ENCODE data around the gene PCARE.

The PCARE gene

GRCh38 chr2:29014331-29014730, 60.0 kb downstream of the PCARE start:
- Histone ChIP-seq H3K27ac (ENCODE audit: low read depth, low read length, poor library complexity, severe bottlenecking) (no peak overlapping the region), H3K4me3 (ENCODE audit: low read depth, low read length, poor library complexity, severe bottlenecking) (no peak overlapping the region)

GRCh38 chr2:29013057-29013780, 61.1 kb downstream of the PCARE start:
- Histone ChIP-seq H3K79me2 (ENCODE audit: insufficient read depth, low read length) (no peaks in the 10 kb centered on the region), H2AFZ (ENCODE audit: low read length) (no peak overlapping the region), H3F3A (ENCODE audit: insufficient read depth, low read length) (no peaks in the 10 kb centered on the region), H3K27ac (ENCODE audit: low read depth, low read length, poor library complexity, severe bottlenecking) (no peak overlapping the region), H3K4me2 (ENCODE audit: low read length) (no peak overlapping the region), H3K9ac (ENCODE audit: low read length) (no peak overlapping the region), H3K27me3 (ENCODE audit: insufficient read depth, low read length) (no peaks in the 10 kb centered on the region), H3K9me2 (ENCODE audit: low read depth, low read length) (no peaks in the 10 kb centered on the region), H3K4me3 (ENCODE audit: low read depth, low read length, poor library complexity, severe bottlenecking) (no peak overlapping the region), H3K4me1 (ENCODE audit: insufficient read depth, low read length, severe bottlenecking) (no peaks in the 10 kb centered on the region), H3K9me3 (ENCODE audit: low read length) (no peaks in the 10 kb centered on the region), H3K36me3 (ENCODE audit: insufficient read depth, low read length) (no peaks in the 10 kb centered on the region), H4K20me1 (ENCODE audit: insufficient read depth, low read length) (no peaks in the 10 kb centered on the region)
- no peak for TF ChIP-seq EZH2 (IDR thresholded peaks at IDR 0.05; ENCODE audit: borderline replicate concordance, low read length)
- TF ChIP-seq CTCF (IDR thresholded peaks at IDR 0.05; ENCODE audit: low read length), result no peak

More at GRCh38 chr2:29014331-29014730, 60.0 kb downstream of the PCARE start:
- H3K79me2 ChIP-seq (ENCODE audit: insufficient read depth, low read length), result no peaks in the 10 kb centered on the region
- H3K4me1 ChIP-seq (ENCODE audit: insufficient read depth, low read length, severe bottlenecking), result no peaks in the 10 kb centered on the region
- no peak overlapping the region for H2AFZ ChIP-seq (ENCODE audit: low read length)
- no peak overlapping the region for H3K9ac ChIP-seq (ENCODE audit: low read length)
- no peaks in the 10 kb centered on the region for H3K36me3 ChIP-seq (ENCODE audit: insufficient read depth, low read length)
- H3K9me2 ChIP-seq (ENCODE audit: low read depth, low read length), result no peaks in the 10 kb centered on the region
- TF ChIP-seq CTCF (IDR thresholded peaks at IDR 0.05; ENCODE audit: low read length), result no peak
- TF ChIP-seq EZH2 (IDR thresholded peaks at IDR 0.05; ENCODE audit: borderline replicate concordance, low read length), result no peak
- H3F3A ChIP-seq (ENCODE audit: insufficient read depth, low read length), result no peaks in the 10 kb centered on the region
- no peak overlapping the region for H3K4me2 ChIP-seq (ENCODE audit: low read length)
- no peaks in the 10 kb centered on the region for H3K27me3 ChIP-seq (ENCODE audit: insufficient read depth, low read length)
- H3K9me3 ChIP-seq (ENCODE audit: low read length), result no peaks in the 10 kb centered on the region
- no peaks in the 10 kb centered on the region for H4K20me1 ChIP-seq (ENCODE audit: insufficient read depth, low read length)

GRCh38 chr2:29012211-29012681, 62.1 kb downstream of the PCARE start:
- Histone ChIP-seq H2AFZ (ENCODE audit: low read length) (no peak overlapping the region), H3K4me2 (ENCODE audit: low read length) (no peak overlapping the region), H3K36me3 (ENCODE audit: insufficient read depth, low read length) (no peaks in the 10 kb centered on the region), H3F3A (ENCODE audit: insufficient read depth, low read length) (no peaks in the 10 kb centered on the region), H3K9me2 (ENCODE audit: low read depth, low read length) (no peaks in the 10 kb centered on the region), H3K4me1 (ENCODE audit: insufficient read depth, low read length, severe bottlenecking) (no peaks in the 10 kb centered on the region), H3K27me3 (ENCODE audit: insufficient read depth, low read length) (no peaks in the 10 kb centered on the region), H3K9ac (ENCODE audit: low read length) (no peak overlapping the region), H3K27ac (ENCODE audit: low read depth, low read length, poor library complexity, severe bottlenecking) (no peak overlapping the region), H4K20me1 (ENCODE audit: insufficient read depth, low read length) (no peaks in the 10 kb centered on the region), H3K9me3 (ENCODE audit: low read length) (no peaks in the 10 kb centered on the region), H3K4me3 (ENCODE audit: low read depth, low read length, poor library complexity, severe bottlenecking) (no peak overlapping the region), H3K79me2 (ENCODE audit: insufficient read depth, low read length) (no peaks in the 10 kb centered on the region)
- TF ChIP-seq CTCF (IDR thresholded peaks at IDR 0.05; ENCODE audit: low read length) (no peak), EZH2 (IDR thresholded peaks at IDR 0.05; ENCODE audit: borderline replicate concordance, low read length) (no peak)
